Liver (tissue), 9 donors: ENCODE results near the gene PRH2. TPM values are rescaled to one million over a fixed set of nuclear protein-coding genes. Genes with fewer than 3 reads are reported as not detected.

Source experiments
- DNase-seq: peaks from one replicate; pipeline ENCODE4 v3.0.0-alpha.2; 2017; ENCODE audit warnings: low spot score
- H3K27ac ChIP-seq, 2 donors: one replicate each; pipeline ENCODE4 v1.7.0; 2013; ENCODE audit warnings: inconsistent platforms in 2 of 2, low read length in 2 of 2, control low read depth in 1 of 2, low read depth in 1 of 2, mild to moderate bottlenecking in 1 of 2
- H3K27me3 ChIP-seq, 4 donors: one replicate each; pipeline versions ENCODE4 v1.6.1 to v1.7.0; 2013; ENCODE audit warnings: low read length in 3 of 4, inconsistent platforms in 1 of 4, mild to moderate bottlenecking in 1 of 4, moderate library complexity in 1 of 4; ENCODE audit not compliant: control insufficient read depth in 4 of 4, insufficient read depth in 4 of 4
- H3K36me3 ChIP-seq, 4 donors: one replicate each; pipeline versions ENCODE4 v1.6.1 to v1.7.0; 2013; ENCODE audit warnings: low read length in 3 of 4, mild to moderate bottlenecking in 3 of 4, low read depth in 1 of 4, moderate library complexity in 1 of 4; ENCODE audit not compliant: control insufficient read depth in 4 of 4, insufficient read depth in 3 of 4
- H3K4me1 ChIP-seq, 4 donors: one replicate each; pipeline versions ENCODE4 v1.6.1 to v1.7.0; 2013; ENCODE audit warnings: low read length in 3 of 4, mild to moderate bottlenecking in 3 of 4, moderate library complexity in 1 of 4; ENCODE audit not compliant: control insufficient read depth in 4 of 4, insufficient read depth in 4 of 4
- H3K4me3 ChIP-seq, 3 donors: one replicate each; pipeline versions ENCODE4 v1.6.1 to v1.7.0; 2013; ENCODE audit warnings: low read length in 3 of 3, control low read depth in 1 of 3, low read depth in 1 of 3, mild to moderate bottlenecking in 1 of 3
- H3K9ac ChIP-seq, 2 donors: one replicate each; pipeline ENCODE4 v1.7.0; 2013; ENCODE audit warnings: low read length in 2 of 2, mild to moderate bottlenecking in 2 of 2, moderate library complexity in 2 of 2, control low read depth in 1 of 2, low read depth in 1 of 2
- H3K9me3 ChIP-seq, 4 donors: one replicate each; pipeline versions ENCODE4 v1.6.1 to v1.7.0; 2013; ENCODE audit warnings: low read length in 3 of 4; ENCODE audit not compliant: control insufficient read depth in 4 of 4
- EGR1 ChIP-seq, 2 donors: IDR thresholded peaks; 2 replicates each; pipeline ENCODE4 v1.6.1; 2016 to 2018; ENCODE audit warnings: antibody characterized with exemption in 2 of 2, low read depth in 2 of 2
- FOXA1 ChIP-seq: IDR thresholded peaks from 2 replicates; pipeline ENCODE4 v1.6.1; 2016; ENCODE audit warnings: antibody characterized with exemption
- FOXA2 ChIP-seq: IDR thresholded peaks from 2 replicates; pipeline ENCODE4 v1.6.1; 2016; ENCODE audit warnings: antibody characterized with exemption
- GABPA ChIP-seq, 2 donors: IDR thresholded peaks in 1 of 2; conservative IDR thresholded peaks in 1 of 2; 2 replicates each; pipeline ENCODE4 v1.6.1; 2016; ENCODE audit warnings: antibody characterized with exemption in 2 of 2, mild to moderate bottlenecking in 1 of 2, moderate library complexity in 1 of 2
- HNF4A ChIP-seq, 2 donors: conservative IDR thresholded peaks; 2 replicates each; pipeline ENCODE4 v1.6.1; 2016; ENCODE audit warnings: antibody characterized with exemption in 2 of 2, mild to moderate bottlenecking in 2 of 2
- HNF4G ChIP-seq: IDR thresholded peaks from 2 replicates; pipeline ENCODE4 v1.6.1; 2016; ENCODE audit warnings: antibody characterized with exemption
- JUND ChIP-seq, 2 donors: IDR thresholded peaks; 2 replicates each; pipeline ENCODE4 v1.6.1; 2016; ENCODE audit warnings: antibody characterized with exemption in 2 of 2
- MAX ChIP-seq: IDR thresholded peaks from 2 replicates; pipeline ENCODE4 v1.6.1; 2016; ENCODE audit warnings: antibody characterized with exemption
- NR2F2 ChIP-seq: IDR thresholded peaks from 2 replicates; pipeline ENCODE4 v1.6.1; 2016; ENCODE audit warnings: antibody characterized with exemption
- RAD21 ChIP-seq, 2 donors: IDR thresholded peaks; 2 replicates each; pipeline ENCODE4 v1.6.1; 2016; ENCODE audit warnings: antibody characterized with exemption in 2 of 2, mild to moderate bottlenecking in 2 of 2
- REST ChIP-seq: IDR thresholded peaks from 2 replicates; pipeline ENCODE4 v1.6.1; 2016; ENCODE audit warnings: antibody characterized with exemption, mild to moderate bottlenecking
- RXRA ChIP-seq, 2 donors: IDR thresholded peaks; 2 replicates each; pipeline ENCODE4 v1.6.1; 2017 to 2018; ENCODE audit warnings: antibody characterized with exemption in 2 of 2, mild to moderate bottlenecking in 1 of 2
- SP1 ChIP-seq: IDR thresholded peaks from 2 replicates; pipeline ENCODE4 v1.6.1; 2018; ENCODE audit warnings: antibody characterized with exemption, mild to moderate bottlenecking
- TAF1 ChIP-seq: conservative IDR thresholded peaks from 2 replicates; pipeline ENCODE4 v1.6.1; 2016; ENCODE audit warnings: antibody characterized with exemption, mild to moderate bottlenecking
- YY1 ChIP-seq: IDR thresholded peaks from 2 replicates; pipeline ENCODE4 v1.6.1; 2016; ENCODE audit warnings: antibody characterized with exemption, mild to moderate bottlenecking
- WGBS: extraction: QIAGEN DNeasy Blood & Tissue Kit; methylation state at CpG from one replicate; pipeline ENCODE4 v1.1.7; 2013; 5-methylcytosine and 5-hydroxymethylcytosine counted together
- polyA plus RNA-seq, 2 donors: library from polyadenylated mRNA; stranded (reverse) in 1 of 2; unstranded in 1 of 2; fragments of 200-250 nt in 1 of 2; fragments of >200 nt in 1 of 2; fragmentation: Nextera tagmentation in 1 of 2; extraction: Ambion mirVana in 1 of 2; gene quantifications; one replicate each; pipeline versions ENCODE4 v1.2.1 to v1.2.3, GENCODE V29; 2013 to 2015
- total RNA-seq, 2 donors: library from RNA; depleted of rRNA; stranded (reverse); fragments of >200 nt; gene quantifications; one replicate each; pipeline ENCODE4 v1.2.3, GENCODE V29; 2014
- TF ChIP-seq, protein P1 (sequence below): fragments of 150-350 bp; IDR thresholded peaks from 2 replicates; pipeline ENCODE4 v1.5.1; 2017; ENCODE audit warnings: improper control_type of control experiment, low read depth, low read length; ENCODE audit not compliant: missing input control
- TF ChIP-seq, protein P2 (sequence below): IDR thresholded peaks from 2 replicates; pipeline ENCODE4 v1.6.1; 2016; ENCODE audit warnings: antibody characterized with exemption
- TF ChIP-seq, protein P3 (sequence below): IDR thresholded peaks from 2 replicates; pipeline ENCODE4 v1.6.1; 2016; ENCODE audit warnings: antibody characterized with exemption
- donor health status: healthy.
- donor health status: healthy.
- donor health status: healthy.
- donor health status: healthy.
- donor health status: healthy.

The PRH2 gene
- total and polyA plus RNA-seq, 4 donors, result 0.23 to 0.42 (median 0.40) TPM; not detected in 1

DNA sequence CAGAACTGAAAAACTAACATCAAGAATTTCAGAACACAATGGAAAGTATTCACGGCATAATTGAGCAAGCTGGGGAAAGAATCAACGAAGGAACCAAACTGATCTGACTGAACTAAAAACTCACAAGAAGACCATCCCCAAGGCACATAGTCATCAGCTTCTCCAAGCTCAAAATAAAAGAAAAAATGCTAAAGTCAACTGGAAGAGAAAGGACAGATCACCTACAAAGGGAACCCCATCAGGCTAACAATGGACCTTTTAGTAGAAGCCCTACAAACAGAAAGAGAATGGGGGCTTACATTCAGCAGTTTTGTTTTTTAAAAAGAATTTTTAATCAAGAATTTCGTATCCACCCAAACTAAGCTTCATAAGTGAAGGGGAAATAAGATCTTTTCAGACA, 45.9 kb downstream of the PRH2 start:
- no peaks in the 10 kb centered on the region for H3K4me1 ChIP-seq
- H3K4me3 ChIP-seq, result no peak overlapping the region
- H3K9me3 ChIP-seq, result no peaks in the 10 kb centered on the region
- TF ChIP-seq YY1 (no peak), HNF4A (conservative IDR thresholded peaks at IDR 0.05) (no peak), FOXA1 (no peak), EGR1 (IDR thresholded peaks at IDR 0.05; ENCODE audit: low read depth in 2 of 2) (no peak), GABPA (IDR thresholded peaks at IDR 0.05 in 1 of 2, conservative IDR thresholded peaks at IDR 0.05 in 1 of 2) (no peak), SP1 (no peak), REST (no peak), FOXA2 (no peak), HNF4G (no peak), TAF1 (no peak), RXRA (IDR thresholded peaks at IDR 0.05) (no peak), NR2F2 (no peak), JUND (IDR thresholded peaks at IDR 0.05) (no peak), MAX (no peak), RAD21 (IDR thresholded peaks at IDR 0.05) (no peak)
- TF ChIP-seq, protein P1, sequence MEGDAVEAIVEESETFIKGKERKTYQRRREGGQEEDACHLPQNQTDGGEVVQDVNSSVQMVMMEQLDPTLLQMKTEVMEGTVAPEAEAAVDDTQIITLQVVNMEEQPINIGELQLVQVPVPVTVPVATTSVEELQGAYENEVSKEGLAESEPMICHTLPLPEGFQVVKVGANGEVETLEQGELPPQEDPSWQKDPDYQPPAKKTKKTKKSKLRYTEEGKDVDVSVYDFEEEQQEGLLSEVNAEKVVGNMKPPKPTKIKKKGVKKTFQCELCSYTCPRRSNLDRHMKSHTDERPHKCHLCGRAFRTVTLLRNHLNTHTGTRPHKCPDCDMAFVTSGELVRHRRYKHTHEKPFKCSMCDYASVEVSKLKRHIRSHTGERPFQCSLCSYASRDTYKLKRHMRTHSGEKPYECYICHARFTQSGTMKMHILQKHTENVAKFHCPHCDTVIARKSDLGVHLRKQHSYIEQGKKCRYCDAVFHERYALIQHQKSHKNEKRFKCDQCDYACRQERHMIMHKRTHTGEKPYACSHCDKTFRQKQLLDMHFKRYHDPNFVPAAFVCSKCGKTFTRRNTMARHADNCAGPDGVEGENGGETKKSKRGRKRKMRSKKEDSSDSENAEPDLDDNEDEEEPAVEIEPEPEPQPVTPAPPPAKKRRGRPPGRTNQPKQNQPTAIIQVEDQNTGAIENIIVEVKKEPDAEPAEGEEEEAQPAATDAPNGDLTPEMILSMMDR, result no peak
- TF ChIP-seq, protein P2, sequence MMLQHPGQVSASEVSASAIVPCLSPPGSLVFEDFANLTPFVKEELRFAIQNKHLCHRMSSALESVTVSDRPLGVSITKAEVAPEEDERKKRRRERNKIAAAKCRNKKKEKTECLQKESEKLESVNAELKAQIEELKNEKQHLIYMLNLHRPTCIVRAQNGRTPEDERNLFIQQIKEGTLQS, result no peak
- TF ChIP-seq, protein P3, sequence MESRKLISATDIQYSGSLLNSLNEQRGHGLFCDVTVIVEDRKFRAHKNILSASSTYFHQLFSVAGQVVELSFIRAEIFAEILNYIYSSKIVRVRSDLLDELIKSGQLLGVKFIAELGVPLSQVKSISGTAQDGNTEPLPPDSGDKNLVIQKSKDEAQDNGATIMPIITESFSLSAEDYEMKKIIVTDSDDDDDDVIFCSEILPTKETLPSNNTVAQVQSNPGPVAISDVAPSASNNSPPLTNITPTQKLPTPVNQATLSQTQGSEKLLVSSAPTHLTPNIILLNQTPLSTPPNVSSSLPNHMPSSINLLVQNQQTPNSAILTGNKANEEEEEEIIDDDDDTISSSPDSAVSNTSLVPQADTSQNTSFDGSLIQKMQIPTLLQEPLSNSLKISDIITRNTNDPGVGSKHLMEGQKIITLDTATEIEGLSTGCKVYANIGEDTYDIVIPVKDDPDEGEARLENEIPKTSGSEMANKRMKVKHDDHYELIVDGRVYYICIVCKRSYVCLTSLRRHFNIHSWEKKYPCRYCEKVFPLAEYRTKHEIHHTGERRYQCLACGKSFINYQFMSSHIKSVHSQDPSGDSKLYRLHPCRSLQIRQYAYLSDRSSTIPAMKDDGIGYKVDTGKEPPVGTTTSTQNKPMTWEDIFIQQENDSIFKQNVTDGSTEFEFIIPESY, result no peak
- H3K9ac ChIP-seq, result no peak overlapping the region
- no peak overlapping the region for H3K27ac ChIP-seq
- WGBS, result 93% methylated on average over 3 of the region's 3 CpGs
- DNase-seq, result no peak
- no peaks in the 10 kb centered on the region for H3K27me3 ChIP-seq
- no peaks in the 10 kb centered on the region for H3K36me3 ChIP-seq
